ENCODE data around the gene USP35.

GRCh38 chr11:78231962-78232501 lies 43.3 kb downstream of the USP35 start:
- TF ChIP-seq YY1 (IDR thresholded peaks at IDR 0.05; ENCODE audit: low read depth) (no peak), TCF12 (IDR thresholded peaks at IDR 0.05; ENCODE audit: low read depth) (no peak), TAF1 (IDR thresholded peaks at IDR 0.05; ENCODE audit: low read depth) (no peak), RAD21 (IDR thresholded peaks at IDR 0.05; ENCODE audit: low read depth) (no peak), FOXM1 (IDR thresholded peaks at IDR 0.05; ENCODE audit: borderline replicate concordance, low read depth) (no peak), TEAD4 (IDR thresholded peaks at IDR 0.05) (no peak), REST (IDR thresholded peaks at IDR 0.05; ENCODE audit: low read depth) (no peak), EP300 (IDR thresholded peaks at IDR 0.05; ENCODE audit: borderline replicate concordance) (no peak), CREB1 (IDR thresholded peaks at IDR 0.05; ENCODE audit: low read depth) (no peak), MAX (IDR thresholded peaks at IDR 0.05) (no peak), CEBPB (IDR thresholded peaks at IDR 0.05) (no peak), EGR1 (IDR thresholded peaks at IDR 0.05) (no peak), ZBTB7A (IDR thresholded peaks at IDR 0.05; ENCODE audit: low read depth) (no peak)
